ELF-1 (cell line): ENCODE data around the gene SLC16A5.

Source experiments
- DNase-seq: peaks from one replicate; pipeline ENCODE4 v3.0.0-alpha.2; 2016; ENCODE audit warnings: low read depth, low spot score

SLC16A5 gene

DNA sequence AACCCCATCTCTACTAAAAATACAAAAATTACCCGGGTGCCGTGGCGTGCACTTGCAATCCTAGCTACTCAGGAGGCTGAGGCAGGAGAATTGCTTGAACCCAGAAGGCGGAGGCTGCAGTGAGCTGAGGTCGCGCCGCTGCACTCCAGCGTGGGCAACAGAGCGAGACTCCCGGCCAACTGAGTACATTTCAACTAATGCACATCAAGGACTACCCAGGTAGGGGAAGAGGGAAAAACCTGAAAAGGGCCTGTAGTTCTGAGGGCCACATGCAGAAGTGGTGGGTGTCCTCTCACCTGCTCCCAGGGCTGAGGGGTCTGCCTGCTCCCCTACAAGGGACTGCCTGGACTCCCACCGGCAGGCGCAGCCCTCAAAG lies 584 bp upstream of the SLC16A5 start:
- DNase-seq, result no peak

DNA sequence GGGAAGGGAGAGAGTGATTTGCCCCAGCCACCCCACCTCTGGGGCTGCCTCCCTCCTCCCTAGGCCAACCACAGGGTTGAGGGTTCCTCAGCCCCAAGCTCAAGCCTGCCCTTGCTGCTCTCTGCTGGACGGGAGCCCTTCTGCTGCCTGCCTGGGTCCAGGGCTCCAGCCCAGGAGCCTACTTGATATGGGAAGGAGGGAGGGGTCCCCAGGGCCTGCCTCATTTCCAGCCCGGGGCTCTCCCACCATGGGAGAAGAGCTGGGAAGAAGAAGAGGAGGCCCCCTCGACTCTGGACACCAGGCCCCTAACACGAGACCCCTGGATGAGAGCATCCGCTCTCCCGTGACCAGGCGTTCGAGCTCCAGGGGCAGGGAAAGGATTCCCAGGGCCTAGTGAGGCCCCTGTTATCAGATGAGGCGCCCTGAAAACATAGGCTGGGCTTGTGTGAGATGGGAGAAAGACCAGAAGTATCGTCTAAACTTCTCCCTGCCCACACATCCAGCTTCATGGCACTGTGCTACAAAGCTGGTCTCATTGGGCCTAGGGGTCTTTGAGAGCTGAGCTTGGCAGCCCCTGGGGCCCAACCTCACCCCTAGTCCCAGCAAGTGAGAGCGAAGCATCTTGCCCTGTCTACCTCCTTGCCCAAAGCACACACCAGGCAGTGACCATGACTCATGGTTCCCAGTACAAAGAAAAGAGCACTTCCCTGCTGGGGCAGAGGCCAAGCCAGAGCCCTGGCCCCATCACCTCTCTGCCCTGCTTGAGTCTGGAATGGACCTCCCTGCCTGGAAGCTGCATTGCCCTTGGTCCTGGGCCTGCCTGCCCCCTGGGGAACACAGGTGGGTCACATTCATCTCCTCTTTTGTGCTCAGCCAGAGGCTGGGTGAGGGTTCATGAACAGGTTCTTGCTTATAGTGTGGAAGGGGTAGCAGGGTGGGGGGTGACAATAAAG lies 987 bp downstream of the SLC16A5 start:
- DNase-seq, result no peak

DNA sequence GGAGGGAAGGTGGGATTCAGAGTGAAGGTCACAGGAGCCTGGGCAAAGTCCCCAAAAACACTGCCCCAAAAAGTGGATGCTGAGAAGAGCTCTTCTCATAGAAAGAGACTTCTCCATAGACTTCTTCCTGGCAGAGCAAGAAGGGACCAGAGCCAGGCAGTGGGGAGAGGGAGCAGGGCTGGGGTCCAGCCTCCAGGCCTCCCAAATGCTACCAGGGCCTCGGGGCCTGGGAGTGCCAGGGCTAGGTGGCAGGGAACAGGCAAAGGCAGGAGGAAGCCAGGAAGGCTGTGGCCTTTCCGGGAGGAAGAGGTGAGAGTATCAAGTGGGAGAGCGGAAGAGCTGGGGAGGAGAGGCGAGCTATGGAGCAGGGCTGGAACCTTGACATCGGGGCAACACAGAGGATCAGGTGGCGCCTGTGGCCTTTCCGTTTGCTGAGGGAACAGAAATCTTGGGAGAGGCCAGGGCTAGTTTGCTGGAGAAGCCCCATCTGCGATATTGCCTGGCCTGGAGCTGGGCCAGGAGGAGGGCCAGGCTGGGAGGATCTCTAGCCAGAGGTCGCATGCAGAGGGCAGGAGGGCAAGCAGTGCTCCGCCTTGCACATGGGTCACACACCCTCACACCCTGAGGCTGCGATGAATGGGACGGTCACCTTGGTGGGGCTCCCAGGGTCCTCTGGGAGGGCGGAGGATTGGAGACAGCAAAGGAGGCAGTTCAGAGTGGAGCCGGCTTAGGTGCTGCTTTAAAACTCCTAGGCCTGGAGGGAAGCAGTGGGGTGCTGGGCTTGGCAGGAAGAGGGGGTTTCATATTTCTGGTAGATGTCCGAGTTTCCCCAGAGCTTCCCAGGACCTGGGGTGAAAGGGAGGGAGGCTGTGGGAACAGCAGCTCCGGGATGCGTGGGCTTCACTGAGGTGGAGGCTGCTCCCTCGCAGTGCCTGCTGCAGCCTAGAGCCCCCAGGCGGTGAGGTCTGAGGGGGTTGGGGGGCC lies 3.4 kb downstream of the SLC16A5 start:
- no peak for DNase-seq

DNA sequence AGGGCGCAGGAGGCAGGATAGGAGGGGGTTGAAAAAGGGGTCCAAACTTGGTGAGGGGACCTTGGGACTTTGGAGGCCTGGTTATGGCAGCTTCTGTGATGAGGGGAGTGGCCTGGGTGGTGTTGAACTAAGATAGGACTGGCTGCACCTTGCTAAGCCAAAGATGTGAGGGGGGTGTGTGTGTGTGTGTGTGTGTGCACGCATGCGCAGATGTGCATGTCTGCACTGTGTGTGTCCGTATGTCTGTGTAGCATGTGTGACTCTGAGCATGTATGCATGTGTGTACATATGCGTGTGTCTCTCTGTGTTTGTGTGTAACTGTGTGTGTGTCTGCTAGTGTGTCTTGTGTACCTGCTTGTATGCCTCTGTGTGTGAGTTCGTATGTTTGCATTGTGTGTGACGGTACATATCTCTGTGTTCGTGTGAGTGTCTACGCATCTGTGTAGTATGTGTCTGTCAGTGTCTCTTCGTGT lies 4.1 kb downstream of the SLC16A5 start:
- no peak for DNase-seq

DNA sequence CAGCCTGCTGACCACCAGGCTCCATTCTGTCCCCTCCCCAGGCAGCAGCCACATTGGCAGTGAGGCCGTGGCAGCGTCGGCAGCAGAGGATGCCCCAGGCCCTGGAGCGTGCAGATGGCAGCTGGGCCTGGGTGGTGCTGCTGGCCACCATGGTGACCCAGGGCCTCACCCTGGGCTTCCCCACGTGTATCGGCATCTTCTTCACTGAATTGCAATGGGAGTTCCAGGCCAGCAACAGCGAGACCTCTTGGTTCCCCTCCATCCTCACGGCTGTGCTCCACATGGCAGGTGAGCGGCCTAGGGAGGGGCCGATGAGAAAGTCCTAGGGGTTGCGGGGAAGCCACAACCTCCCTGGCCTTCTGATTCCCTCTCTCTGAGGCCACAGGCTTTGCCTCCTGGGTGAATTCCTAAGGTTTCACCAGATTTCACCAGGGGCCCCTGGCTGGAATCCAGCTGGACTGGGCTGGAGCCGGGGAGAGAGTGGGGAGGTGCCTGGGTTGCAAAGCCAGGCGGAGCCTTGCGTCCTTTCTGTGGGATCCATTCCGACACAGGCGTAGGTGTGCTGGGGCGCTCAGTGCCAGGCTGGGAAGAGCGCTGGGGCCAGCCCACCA lies 5.9 kb downstream of the SLC16A5 start:
- peak; percentile 71 for DNase-seq

DNA sequence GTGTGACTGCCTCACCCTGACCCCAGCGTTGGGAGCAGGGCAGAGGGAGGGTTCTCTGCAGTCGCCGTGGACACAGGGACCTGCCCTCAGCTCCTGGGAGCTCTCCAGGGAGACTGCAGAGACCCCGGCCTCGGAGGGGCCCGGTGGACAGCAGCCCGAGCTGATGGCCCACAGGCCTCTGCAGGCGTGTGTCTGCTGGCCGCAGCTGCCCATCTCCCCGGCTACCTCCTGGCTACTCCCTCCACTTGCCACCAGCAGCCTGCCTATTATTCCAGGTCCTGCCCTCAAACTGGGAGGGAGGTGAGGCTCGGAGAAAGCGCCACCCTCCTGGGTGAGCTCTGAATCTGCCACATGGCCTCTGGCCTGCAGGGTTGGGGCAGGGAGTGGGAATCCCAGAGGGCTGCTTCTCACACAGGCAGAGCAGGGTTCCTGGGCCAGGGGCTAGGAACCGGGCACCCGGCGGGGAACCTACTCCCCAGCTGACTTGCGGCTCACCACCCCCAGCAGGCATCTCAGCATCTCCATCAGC lies 7.2 kb downstream of the SLC16A5 start:
- no peak for DNase-seq

DNA sequence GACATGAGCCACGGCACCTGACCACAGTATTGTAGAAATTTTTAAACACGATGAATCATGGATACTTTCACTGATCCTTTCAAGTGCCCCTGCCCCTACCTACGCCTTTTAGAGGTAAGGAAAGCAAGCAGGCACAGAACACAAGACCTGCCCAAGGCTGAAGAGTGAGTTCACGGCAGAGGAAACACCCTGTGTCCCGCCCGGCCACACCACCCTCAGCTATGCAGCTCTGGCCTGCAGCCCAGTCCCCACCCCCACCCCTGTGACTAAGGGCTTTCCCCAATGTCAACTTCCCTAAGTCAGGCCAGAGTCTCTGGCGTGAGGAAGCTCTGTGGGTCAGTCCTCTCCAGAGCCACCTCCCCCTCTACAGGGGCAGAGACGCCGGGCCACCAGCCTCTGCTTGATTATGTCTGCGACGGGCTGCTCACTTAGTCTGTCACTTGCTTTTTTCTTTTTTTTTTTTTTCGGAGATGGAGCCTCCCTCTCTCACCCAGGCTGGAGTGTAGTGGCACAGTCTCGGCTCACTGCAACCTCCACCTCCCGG lies 8.4 kb downstream of the SLC16A5 start:
- DNase-seq, result peak; percentile 87

DNA sequence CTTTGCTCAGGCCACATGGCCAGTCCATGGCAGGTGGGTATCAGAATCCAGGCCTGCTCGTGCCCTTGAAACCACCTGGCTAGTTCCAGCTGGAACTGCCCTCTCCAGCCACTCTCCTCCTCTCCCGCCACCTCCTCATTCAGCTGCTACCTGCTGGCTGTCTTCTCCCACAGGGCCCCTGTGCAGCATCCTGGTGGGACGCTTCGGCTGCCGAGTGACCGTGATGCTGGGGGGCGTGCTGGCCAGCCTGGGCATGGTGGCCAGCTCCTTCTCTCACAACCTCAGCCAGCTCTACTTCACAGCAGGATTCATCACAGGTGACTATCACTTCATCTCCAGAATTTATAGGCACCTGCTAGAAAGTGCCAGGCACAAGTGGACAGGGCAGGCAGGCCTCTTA lies 10.1 kb downstream of the SLC16A5 start:
- DNase-seq, result no peak

DNA sequence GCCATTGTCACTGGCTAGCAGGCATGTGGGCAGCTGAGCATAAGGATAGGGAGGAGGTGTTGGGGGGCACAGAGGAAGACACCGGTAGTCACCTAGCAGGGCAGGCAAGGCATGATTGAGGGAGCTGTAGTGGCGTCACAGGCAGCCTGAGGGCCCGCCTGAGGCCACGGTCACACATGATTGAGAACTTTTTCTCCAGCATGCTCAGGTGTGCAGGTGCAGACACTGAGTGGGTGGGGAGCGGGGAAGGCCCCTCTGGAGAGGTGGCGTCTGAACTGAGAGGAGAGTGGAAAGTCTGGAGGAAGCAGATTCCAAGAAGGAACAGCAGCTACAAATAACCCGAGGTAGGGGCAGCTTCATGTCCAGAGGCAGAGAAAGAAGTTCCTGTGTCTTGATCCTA lies 11.1 kb downstream of the SLC16A5 start:
- DNase-seq, result no peak

DNA sequence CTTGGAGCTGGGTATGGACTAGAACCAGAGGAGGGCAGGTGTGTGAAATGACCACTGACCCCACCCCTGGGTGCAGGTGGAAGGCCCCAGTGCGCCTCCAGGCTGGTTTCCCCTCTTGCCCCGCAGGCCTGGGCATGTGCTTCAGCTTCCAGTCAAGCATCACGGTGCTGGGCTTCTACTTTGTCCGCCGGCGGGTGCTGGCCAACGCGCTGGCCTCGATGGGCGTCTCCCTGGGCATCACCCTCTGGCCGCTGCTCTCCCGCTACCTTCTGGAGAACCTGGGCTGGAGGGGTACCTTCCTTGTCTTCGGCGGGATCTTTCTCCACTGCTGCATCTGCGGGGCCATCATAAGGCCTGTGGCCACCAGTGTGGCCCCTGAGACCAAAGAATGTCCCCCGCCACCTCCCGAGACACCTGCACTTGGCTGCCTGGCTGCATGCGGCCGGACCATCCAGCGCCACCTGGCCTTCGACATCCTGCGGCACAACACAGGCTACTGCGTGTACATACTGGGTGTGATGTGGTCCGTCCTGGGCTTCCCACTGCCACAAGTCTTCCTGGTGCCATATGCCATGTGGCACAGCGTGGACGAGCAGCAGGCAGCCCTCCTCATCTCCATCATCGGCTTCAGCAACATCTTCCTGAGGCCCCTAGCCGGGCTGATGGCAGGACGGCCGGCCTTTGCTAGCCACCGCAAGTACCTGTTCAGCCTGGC lies 12.3 kb downstream of the SLC16A5 start:
- DNase-seq, result no peak

DNA sequence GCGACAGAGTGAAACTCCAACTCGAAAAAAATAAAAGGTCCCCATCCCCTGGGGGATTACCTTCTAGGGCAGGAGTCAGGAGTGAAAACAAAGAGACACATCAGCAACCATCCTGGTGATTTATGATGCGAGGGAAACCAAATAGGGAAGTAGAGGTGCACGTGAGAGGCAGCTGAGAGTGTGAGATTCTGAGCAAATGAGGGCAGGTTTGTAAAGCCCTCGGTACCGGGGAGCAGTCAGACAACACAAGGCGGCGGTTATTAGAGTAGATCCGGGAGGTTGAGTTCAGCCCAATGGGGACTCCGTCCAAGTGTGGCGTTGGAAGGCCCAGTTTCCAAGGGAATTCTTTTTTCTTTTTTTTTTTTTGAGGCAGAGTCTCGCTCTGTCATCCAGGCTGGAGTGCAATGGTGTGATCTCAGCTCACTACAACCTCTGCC lies 14.6 kb downstream of the SLC16A5 start:
- DNase-seq, result peak; percentile 71

DNA sequence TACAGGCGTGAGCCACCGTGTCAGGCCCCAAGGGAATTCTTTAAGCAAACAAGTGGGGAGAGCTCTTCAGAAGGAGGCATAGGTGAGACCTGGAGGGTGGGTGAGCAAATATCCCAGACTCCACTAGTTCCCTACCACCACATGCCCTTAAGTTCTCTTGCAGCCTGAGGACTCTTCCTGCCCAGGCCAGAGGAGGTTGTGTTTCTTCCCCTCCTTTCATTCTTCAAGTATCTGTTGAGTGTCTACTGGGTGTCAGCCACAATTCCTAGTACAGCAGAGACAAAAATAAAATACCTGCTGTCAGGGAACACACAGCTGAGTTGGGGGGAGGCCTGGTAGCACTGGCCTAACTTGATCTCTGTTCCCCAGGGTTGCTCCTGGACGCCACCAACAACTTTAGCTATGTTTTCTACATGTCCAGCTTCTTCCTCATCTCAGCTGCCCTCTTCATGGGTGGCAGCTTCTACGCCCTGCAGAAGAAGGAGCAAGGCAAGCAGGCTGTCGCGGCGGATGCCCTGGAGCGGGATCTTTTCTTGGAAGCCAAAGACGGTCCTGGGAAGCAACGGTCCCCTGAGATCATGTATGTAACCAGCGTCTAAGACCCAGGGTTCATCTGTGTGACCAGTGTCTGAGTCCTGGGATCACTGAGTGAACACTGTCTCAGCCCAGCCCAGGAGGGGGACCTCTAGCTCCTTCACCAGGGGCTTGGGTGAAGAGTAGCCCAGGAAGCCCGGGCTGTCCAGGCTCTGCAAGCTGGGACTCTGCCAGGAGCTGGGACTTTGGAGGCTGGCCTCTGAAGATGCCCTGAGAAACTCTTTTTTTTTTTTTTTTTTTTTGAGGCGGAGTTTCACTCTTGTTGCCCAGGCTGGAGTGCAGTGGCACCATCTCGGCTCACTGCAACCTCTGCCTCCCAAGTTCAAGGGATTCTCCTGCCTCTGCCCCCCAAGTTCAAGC lies 16.1 kb downstream of the SLC16A5 start:
- no peak for DNase-seq

DNA sequence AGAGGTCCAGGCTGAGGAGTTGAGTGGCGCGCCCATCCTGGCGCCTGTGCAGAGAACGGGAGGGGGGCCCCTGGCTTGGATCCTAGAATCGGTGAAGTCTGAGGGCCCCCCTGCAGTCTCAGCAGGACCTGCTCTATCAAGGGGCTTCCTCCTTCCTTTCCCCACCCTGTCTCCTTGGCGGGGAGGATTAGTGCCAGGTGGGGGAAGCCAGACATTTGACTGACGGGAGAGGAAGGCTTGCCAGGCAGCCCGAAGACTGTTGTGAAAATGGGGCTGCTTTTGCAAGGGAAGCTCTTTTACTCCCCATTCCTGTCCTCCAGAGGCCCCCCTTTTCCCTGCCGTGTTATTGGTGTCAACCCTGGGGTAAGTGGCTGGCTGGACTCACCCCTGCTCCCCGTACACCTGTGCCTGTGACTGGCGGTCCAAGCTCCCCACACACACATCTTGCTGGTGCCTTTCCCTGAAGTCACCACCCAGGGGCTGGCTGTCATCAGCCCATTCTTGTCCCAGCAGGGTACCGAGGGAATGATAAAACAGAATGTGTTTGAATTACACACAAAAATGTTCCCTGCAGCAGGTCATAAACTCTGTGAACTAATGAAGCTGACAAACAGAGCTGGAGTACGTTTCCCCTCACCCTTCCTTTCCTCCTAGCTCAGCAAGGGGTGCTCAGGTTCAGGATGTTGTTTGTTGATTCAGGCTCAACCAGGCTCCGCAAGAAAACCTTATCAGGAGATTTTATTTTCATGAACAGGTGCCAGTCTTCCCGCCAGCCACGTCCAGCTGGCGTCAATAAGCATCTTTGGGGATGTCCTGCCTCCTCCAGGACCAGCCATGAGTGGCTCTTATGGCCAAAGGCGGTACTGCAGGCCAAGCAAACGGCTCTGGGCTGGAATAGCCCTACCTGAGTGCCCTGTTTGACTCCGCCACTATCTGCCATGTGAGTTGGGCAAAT lies 17.6 kb downstream of the SLC16A5 start:
- DNase-seq, result peak; percentile 75

DNA sequence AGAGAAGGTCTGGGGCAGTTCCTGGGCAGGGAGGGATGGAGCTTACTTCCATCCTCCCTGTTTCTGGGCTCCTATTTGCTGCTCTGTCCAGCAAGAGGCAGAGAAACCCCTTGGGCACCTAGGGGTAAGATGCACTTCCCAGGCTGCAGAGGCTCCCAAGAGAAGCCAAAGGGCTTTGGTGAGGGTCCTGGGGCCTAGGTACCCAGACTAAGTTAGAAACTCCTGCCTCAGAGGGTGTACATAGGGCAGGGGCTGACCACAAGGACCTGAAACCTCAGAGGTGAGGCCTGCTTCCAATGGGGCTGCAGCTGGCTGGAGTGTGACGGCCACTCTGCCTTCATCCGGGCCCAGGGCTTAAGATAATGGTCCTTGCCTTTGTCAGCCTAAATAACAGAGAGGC lies 20.4 kb downstream of the SLC16A5 start:
- no peak for DNase-seq

DNA sequence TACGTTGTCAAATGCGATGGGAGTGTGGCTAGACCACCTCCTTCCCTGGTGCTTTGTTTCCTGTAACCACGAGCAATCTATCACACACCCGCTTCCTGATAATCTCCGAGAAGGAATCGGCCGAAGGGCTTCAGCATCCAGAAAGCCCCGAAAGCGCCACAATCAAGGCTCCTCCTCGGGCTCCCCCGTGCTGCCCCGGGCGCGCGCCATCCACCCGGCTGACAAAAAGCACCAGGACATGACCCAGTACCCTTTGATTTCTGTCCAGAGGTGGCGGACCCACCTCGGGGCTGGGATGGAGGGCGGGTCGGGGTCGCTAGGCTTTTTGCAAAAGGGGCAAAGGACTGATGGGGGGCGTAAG lies 21.3 kb downstream of the SLC16A5 start:
- no peak for DNase-seq

DNA sequence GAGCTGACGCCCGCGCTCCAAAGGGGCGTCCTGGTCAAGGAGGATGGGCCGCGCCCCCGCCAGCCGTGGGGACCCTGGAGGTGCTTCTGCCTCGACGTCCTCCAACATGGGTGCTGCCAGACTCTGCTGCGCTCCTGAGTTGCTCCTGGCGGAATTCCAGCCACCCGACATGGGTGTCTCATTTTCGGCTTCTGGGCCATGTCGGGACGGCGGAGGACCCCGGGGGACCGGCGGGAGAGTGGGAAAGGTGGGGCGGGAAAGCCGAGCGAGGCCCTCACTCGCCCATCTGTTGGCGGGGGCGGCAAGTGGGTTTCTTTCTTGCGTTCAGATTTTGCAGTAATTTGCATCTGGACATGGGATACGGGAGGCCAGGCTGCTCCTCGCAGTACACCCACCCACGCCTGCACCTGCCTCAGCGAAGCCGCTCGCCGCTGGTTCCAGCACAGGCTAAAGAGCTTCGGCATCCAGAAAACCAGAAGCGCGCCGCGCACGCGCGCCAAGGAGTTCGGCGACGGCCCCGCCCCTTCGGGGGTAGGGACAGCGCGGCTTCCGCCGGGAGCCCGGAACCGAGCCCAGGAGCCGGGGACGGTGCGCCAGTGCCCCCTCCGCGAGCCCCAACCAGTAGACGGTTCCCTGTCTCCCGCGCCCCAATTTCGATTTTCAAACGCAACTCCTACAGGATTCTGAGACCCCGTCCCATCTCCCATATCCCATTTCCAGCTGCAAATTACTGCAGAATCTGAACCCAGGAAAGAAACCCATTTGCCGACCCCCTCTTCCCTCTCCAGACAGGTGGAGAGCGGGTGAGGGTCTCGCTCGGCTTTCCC lies 21.9 kb downstream of the SLC16A5 start, which contains the start of gene ARMC7:
TSS of gene ARMC7 (plus strand) at position 563 of the 827 bp plus-strand sequence. CDS start 320 bp downstream, outside the sequence.
- DNase-seq, result peak; percentile 92

DNA sequence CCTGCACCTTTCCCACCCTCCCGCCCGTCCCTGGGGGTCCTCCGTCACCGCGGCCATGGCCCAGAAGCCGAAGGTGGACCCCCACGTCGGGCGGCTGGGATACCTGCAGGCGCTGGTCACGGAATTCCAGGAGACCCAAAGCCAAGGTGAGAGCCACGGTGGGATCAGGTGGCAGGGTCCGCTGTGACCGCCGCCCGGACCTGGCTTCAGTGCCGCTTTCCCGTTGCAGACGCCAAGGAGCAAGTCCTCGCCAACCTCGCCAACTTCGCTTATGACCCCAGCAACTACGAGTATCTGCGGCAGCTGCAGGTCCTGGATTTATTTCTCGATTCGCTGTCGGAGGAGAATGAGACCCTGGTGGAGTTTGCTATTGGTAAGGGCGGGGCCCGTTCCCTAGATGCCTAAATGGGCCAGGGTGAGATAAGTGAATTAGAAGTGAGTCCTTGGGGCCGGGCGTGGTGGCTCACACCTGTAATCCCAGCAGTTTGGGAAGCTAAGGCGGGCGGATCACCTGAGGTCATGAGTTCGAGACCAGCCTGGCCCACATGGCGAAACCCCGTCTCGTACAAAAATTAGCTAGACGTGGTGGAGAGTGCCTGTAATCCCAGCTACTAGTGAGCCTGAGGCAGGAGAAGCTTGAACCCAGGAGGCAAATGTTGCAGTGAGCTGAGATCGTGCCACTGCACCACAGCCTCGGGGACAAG lies 22.6 kb downstream of the SLC16A5 start:
- peak; percentile 40 for DNase-seq
